Measurements from ENCODE around the gene HBM.
"Not testable (repeated sequence)": the region's sequence is repeated elsewhere in the genome, so short reads cannot be mapped to it uniquely, and the experiment has no call there.

The HBM gene

DNA sequence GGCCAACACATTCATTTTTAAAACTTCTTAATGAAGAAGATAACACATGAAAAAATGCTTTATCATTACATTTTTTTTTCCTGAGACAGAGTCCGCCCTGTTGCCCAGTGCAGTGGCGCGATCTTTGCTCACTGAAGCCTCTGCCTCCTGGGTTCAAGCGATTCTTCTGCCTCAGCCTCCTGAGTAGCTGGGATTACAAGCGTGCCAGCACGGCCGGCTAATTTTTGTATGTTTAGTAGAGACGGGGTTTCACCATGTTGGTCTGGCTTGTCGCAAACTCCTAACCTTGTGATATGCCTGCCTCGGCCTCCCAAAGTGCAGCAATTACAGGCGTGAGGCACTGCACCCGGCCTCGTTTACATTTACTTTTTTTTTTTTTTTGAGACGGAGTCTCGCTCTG, 27.7 kb downstream of the HBM start:
- no peak overlapping the region for H3K27ac ChIP-seq (ENCODE audit: poor library complexity, severe bottlenecking)
- ATAC-seq (ENCODE audit: low read depth) (no peak), DNase-seq (ENCODE audit: low spot score) (no peak)
- TF ChIP-seq, protein P1, sequence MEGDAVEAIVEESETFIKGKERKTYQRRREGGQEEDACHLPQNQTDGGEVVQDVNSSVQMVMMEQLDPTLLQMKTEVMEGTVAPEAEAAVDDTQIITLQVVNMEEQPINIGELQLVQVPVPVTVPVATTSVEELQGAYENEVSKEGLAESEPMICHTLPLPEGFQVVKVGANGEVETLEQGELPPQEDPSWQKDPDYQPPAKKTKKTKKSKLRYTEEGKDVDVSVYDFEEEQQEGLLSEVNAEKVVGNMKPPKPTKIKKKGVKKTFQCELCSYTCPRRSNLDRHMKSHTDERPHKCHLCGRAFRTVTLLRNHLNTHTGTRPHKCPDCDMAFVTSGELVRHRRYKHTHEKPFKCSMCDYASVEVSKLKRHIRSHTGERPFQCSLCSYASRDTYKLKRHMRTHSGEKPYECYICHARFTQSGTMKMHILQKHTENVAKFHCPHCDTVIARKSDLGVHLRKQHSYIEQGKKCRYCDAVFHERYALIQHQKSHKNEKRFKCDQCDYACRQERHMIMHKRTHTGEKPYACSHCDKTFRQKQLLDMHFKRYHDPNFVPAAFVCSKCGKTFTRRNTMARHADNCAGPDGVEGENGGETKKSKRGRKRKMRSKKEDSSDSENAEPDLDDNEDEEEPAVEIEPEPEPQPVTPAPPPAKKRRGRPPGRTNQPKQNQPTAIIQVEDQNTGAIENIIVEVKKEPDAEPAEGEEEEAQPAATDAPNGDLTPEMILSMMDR (IDR thresholded peaks at IDR 0.05; ENCODE audit: poor library complexity, severe bottlenecking) = no peak
- H3K9me3 ChIP-seq (ENCODE audit: severe bottlenecking) = no peaks in the 10 kb centered on the region
- no peak overlapping the region for H3K4me3 ChIP-seq (ENCODE audit: severe bottlenecking)
- no peaks in the 10 kb centered on the region for H3K27me3 ChIP-seq (ENCODE audit: insufficient read depth, poor library complexity, severe bottlenecking)
- H3K4me1 ChIP-seq (ENCODE audit: insufficient read depth, poor library complexity, severe bottlenecking) = no peaks in the 10 kb centered on the region
- H3K36me3 ChIP-seq (ENCODE audit: low read depth) = peaks cover 92% of the 10 kb centered on the region

DNA sequence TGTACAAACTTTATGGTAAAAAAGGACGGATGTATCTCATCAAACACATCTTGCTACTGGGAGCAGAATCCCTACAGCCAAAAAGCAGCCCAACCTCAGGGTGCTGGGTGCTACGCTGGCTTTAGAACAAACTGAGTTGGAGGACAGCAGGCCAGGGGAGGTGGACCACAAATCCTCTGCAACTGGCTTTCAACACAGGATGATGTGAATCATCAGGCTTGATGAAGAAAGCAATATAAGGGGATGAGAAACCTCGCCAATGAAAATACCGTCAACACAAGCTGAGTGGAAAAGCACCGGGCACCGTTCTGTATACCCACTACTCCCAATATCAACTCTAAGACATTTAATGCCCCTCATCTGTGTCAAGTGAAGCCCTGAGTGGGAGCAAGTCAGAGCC, 28.7 kb downstream of the HBM start:
- Histone ChIP-seq H3K4me3 (ENCODE audit: severe bottlenecking) (no peak overlapping the region), H3K9me3 (ENCODE audit: severe bottlenecking) (no peaks in the 10 kb centered on the region), H3K36me3 (ENCODE audit: low read depth) (peaks cover 91% of the 10 kb centered on the region), H3K27ac (ENCODE audit: poor library complexity, severe bottlenecking) (no peak overlapping the region), H3K27me3 (ENCODE audit: insufficient read depth, poor library complexity, severe bottlenecking) (no peaks in the 10 kb centered on the region), H3K4me1 (ENCODE audit: insufficient read depth, poor library complexity, severe bottlenecking) (no peaks in the 10 kb centered on the region)
- DNase-seq (ENCODE audit: low spot score) (no peak), ATAC-seq (ENCODE audit: low read depth) (no peak)
- TF ChIP-seq, protein P1 (IDR thresholded peaks at IDR 0.05; ENCODE audit: poor library complexity, severe bottlenecking) = no peak

DNA sequence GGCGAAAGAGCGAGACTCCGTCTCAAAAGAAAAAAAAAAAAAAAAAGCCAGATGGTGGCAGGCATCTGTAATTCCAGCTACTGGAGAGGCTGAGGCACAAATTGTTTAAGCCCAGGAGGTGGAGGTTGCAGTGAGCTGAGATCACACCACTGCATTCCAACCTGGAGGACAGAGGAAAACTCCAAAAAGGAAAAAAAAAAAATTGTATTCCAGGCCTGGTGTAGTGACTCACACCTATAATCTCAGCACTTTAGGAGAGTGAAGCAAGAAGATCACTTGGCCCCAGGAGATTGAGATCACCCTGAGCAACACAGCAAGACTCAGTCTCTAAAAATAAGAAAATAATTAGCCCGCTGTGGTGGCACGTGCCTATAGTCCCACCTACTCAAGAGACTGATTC, 34.6 kb downstream of the HBM start:
- Histone ChIP-seq H3K36me3 (ENCODE audit: low read depth) (peaks cover 76% of the 10 kb centered on the region), H3K27ac (ENCODE audit: poor library complexity, severe bottlenecking) (no peak overlapping the region), H3K27me3 (ENCODE audit: insufficient read depth, poor library complexity, severe bottlenecking) (no peaks in the 10 kb centered on the region), H3K9me3 (ENCODE audit: severe bottlenecking) (no peaks in the 10 kb centered on the region), H3K4me1 (ENCODE audit: insufficient read depth, poor library complexity, severe bottlenecking) (peaks cover 3% of the 10 kb centered on the region), H3K4me3 (ENCODE audit: severe bottlenecking) (no peak overlapping the region)
- DNase-seq (ENCODE audit: low spot score) (no peak), ATAC-seq (ENCODE audit: low read depth) (peak; percentile 73; the same call in 2 of the 3 replicates)
- TF ChIP-seq, protein P1 (IDR thresholded peaks at IDR 0.05; ENCODE audit: poor library complexity, severe bottlenecking) = no peak

DNA sequence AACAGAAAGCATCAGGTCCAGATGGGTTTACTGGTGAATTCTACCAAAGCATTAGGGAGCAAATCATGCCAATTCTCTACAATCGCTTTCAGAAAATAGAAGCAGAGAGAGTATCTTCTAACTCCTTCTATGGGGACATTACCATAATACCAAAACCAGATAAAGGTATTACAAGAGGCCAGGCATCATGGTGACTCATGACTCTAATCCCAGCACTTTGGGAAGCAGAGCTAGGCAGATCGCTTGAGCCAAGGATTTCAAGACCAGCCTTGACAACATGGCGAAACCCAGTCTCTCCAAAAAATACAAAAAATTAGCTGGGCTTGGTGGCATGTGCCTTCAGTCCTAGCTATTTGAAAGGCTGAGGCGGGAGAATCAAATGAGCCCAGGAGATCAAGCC, 37.5 kb downstream of the HBM start:
- Histone ChIP-seq H3K27me3 (ENCODE audit: insufficient read depth, poor library complexity, severe bottlenecking) (no peaks in the 10 kb centered on the region), H3K9me3 (ENCODE audit: severe bottlenecking) (no peaks in the 10 kb centered on the region), H3K4me1 (ENCODE audit: insufficient read depth, poor library complexity, severe bottlenecking) (peaks cover 3% of the 10 kb centered on the region), H3K27ac (ENCODE audit: poor library complexity, severe bottlenecking) (no peak overlapping the region), H3K4me3 (ENCODE audit: severe bottlenecking) (no peak overlapping the region), H3K36me3 (ENCODE audit: low read depth) (peaks cover 76% of the 10 kb centered on the region)
- TF ChIP-seq, protein P1 (IDR thresholded peaks at IDR 0.05; ENCODE audit: poor library complexity, severe bottlenecking) = no peak
- ATAC-seq (ENCODE audit: low read depth) (no peak), DNase-seq (ENCODE audit: low spot score) (no peak)

DNA sequence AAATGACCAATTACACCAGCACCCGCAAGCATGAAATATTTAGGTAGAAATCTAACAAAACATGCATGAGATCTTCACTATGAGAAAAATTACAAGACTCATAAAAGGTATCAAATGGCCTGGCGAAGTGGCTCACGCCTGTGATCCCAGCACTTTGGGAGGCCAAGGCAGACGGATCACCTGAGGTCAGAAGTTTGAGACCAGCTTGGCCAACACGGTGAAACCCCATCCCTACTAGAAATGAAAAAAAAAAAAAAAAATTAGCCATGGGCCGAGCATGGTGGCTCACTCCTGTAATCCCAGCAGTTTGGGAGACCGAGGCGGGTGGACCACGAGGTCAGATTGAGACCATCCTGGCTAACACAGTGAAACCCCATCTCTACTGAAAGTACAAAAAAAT, 38.3 kb downstream of the HBM start:
- not testable (repeated sequence) for H3K4me3 ChIP-seq (ENCODE audit: severe bottlenecking); ATAC-seq (ENCODE audit: low read depth); H3K27me3 ChIP-seq (ENCODE audit: insufficient read depth, poor library complexity, severe bottlenecking); H3K27ac ChIP-seq (ENCODE audit: poor library complexity, severe bottlenecking); H3K9me3 ChIP-seq (ENCODE audit: severe bottlenecking); DNase-seq (ENCODE audit: low spot score); H3K4me1 ChIP-seq (ENCODE audit: insufficient read depth, poor library complexity, severe bottlenecking)
- peaks cover 76% of the 10 kb centered on the region for H3K36me3 ChIP-seq (ENCODE audit: low read depth)

DNA sequence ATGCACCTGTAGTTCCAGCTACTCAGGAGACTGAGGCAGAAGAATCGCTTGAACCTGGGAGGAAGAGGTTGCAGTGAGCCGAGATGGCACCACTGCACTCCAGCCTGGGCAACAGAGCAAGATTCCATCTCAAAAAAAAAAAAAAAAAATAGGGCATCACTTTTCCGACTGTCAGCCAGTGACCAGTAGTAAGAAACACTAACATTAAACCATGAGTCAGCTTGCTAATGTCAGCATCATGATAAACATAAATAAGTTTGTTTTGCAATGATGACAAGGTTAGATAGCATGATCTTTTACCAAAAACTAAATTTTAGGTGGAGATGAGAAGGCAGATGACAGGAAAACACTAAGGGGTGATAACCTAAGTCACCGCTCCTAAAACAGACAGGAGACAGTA, 43.6 kb downstream of the HBM start:
- not testable (repeated sequence) for DNase-seq (ENCODE audit: low spot score); H3K27ac ChIP-seq (ENCODE audit: poor library complexity, severe bottlenecking); H3K4me3 ChIP-seq (ENCODE audit: severe bottlenecking); H3K27me3 ChIP-seq (ENCODE audit: insufficient read depth, poor library complexity, severe bottlenecking); H3K9me3 ChIP-seq (ENCODE audit: severe bottlenecking); ATAC-seq (ENCODE audit: low read depth); H3K4me1 ChIP-seq (ENCODE audit: insufficient read depth, poor library complexity, severe bottlenecking)
- H3K36me3 ChIP-seq (ENCODE audit: low read depth) = peaks cover 83% of the 10 kb centered on the region

DNA sequence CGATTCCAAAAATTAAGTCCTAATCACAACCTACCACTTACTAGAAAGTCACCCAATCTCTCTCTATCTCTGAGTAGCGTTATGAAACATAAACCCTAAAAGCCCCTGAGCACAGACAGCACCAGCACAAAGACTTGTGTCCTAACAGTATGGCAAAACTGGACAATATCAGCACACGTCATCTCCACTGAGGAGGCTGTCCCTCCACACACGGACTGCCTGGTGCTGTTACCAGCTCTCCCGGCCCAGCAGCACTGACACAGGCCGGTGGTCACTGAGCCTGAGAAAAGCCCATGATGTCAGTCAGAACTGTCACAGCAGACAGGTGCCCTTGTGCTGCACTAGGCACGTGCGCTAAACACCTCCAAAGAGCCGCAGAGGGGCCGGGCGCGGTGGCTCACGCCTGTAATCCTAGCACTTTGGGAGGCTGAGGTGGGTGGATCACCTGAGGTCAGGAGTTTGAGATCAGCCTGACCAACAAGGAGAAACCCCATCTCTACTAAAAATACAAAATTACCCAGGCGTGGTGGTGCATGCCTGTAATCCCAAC, 45.9 kb downstream of the HBM start:
- not testable (repeated sequence) for H3K9me3 ChIP-seq (ENCODE audit: severe bottlenecking); H3K4me1 ChIP-seq (ENCODE audit: insufficient read depth, poor library complexity, severe bottlenecking); ATAC-seq (ENCODE audit: low read depth); H3K27me3 ChIP-seq (ENCODE audit: insufficient read depth, poor library complexity, severe bottlenecking); H3K4me3 ChIP-seq (ENCODE audit: severe bottlenecking); H3K27ac ChIP-seq (ENCODE audit: poor library complexity, severe bottlenecking); DNase-seq (ENCODE audit: low spot score)
- peaks cover 74% of the 10 kb centered on the region for H3K36me3 ChIP-seq (ENCODE audit: low read depth)
